ENCODE measurements around the gene TMEM59.

Gene TMEM59

DNA sequence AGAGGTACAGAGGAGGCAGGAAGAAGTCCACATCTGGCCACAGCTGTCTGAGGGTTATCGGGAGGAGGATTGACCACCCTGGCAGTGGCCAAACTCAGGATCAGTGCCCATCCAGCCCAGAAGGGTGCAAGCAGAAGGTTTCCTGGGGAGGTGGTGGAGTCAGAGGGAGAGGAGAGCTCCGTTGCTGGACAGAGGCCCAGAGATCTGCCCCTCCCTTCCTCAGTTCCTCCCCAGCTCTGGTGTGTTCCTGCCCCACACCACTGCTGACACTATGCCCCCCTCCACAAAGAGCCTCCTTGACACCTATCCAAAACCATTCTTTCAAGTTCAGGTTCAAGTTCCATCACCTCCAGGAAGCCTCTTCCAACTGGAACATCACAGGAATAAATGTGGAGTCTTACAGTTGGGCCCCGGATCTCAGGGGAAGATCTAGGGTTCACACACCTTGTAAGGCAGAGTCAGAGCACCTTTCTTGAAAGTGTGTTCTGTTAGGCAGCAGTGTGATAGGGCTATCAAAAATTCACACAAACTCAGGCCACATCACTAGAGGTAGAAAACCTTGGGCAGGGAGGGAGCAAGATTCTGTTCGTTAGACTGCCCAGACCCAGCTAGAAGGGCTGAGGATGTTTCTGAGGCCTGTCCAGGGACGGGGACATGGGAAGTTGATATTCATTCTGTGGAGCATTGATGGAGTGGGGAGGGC, 42.4 kb downstream of the TMEM59 start:
- H4K8ac ChIP-seq (ENCODE audit: low read depth, low read length): no peak overlapping the region
- no peak overlapping the region for H2BK120ac ChIP-seq (ENCODE audit: low read depth, low read length)
- no peak overlapping the region for H3K4ac ChIP-seq (ENCODE audit: low read depth, low read length)
- H2AK5ac ChIP-seq (ENCODE audit: low read length): no peak overlapping the region
- no peak overlapping the region for H4K5ac ChIP-seq (ENCODE audit: low read length)
- no peak overlapping the region for H3K56ac ChIP-seq (ENCODE audit: low read length)
- H3K4me3 ChIP-seq (ENCODE audit: low read length): no peak overlapping the region
- H3K79me2 ChIP-seq (ENCODE audit: control insufficient read depth, insufficient read depth, low read length): no peaks in the 10 kb centered on the region
- H3K9ac ChIP-seq (ENCODE audit: low read length): no peak overlapping the region
- WGBS (ENCODE audit: extremely low coverage, insufficient coverage, low lambda C conversion rate): no CpG with 5 or more reads among the region's 5 CpGs
- H3K36me3 ChIP-seq (ENCODE audit: control insufficient read depth, insufficient read depth, low read length): no peaks in the 10 kb centered on the region
- no peak overlapping the region for H3K4me2 ChIP-seq (ENCODE audit: low read length)
- no peak overlapping the region for H2BK15ac ChIP-seq (replicated peaks; ENCODE audit: low read depth)
- H3K23ac ChIP-seq (ENCODE audit: low read length): no peak overlapping the region
- H3K79me1 ChIP-seq (ENCODE audit: low read length): no peaks in the 10 kb centered on the region
- H3K18ac ChIP-seq (ENCODE audit: low read length): no peak overlapping the region
- H2BK5ac ChIP-seq (ENCODE audit: low read length): no peak overlapping the region
- no peak for DNase-seq
- H3K27ac ChIP-seq (ENCODE audit: low read depth, low read length): no peak overlapping the region
- H3K27me3 ChIP-seq (ENCODE audit: insufficient read depth, low read length, poor library complexity): no peaks in the 10 kb centered on the region
- H3K4me1 ChIP-seq (ENCODE audit: control insufficient read depth, low read depth, low read length): no peaks in the 10 kb centered on the region

DNA sequence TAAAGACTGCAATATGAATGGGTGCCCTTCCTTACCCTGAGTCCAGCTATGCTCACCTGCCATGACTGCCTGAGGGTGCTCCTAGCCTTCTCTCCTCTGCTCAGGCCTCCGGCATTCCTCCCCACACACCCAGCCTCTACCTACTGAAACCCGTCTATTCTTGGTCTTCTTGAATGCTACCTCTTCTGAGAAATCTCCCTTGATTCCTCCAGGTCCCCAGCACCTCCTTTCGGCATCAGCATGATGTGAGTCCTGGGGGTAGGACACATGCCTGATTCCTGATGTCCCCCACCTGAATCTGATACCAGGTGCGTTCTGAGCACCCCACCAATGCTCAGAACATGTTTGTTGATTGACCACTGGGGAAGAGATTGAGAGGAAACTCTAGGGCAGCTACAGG, 43.6 kb downstream of the TMEM59 start:
- Histone ChIP-seq H2BK15ac (replicated peaks; ENCODE audit: low read depth) (no peak overlapping the region), H4K8ac (ENCODE audit: low read depth, low read length) (no peak overlapping the region), H3K27me3 (ENCODE audit: insufficient read depth, low read length, poor library complexity) (no peaks in the 10 kb centered on the region), H3K4me1 (ENCODE audit: control insufficient read depth, low read depth, low read length) (no peaks in the 10 kb centered on the region), H3K18ac (ENCODE audit: low read length) (no peak overlapping the region), H2AK5ac (ENCODE audit: low read length) (no peak overlapping the region), H3K4me3 (ENCODE audit: low read length) (no peak overlapping the region), H3K27ac (ENCODE audit: low read depth, low read length) (no peak overlapping the region), H4K5ac (ENCODE audit: low read length) (no peak overlapping the region), H3K9ac (ENCODE audit: low read length) (no peak overlapping the region), H3K4ac (ENCODE audit: low read depth, low read length) (no peak overlapping the region), H3K36me3 (ENCODE audit: control insufficient read depth, insufficient read depth, low read length) (no peaks in the 10 kb centered on the region), H3K23ac (ENCODE audit: low read length) (no peak overlapping the region), H2BK5ac (ENCODE audit: low read length) (no peak overlapping the region), H3K79me2 (ENCODE audit: control insufficient read depth, insufficient read depth, low read length) (no peaks in the 10 kb centered on the region), H3K79me1 (ENCODE audit: low read length) (no peaks in the 10 kb centered on the region), H2BK120ac (ENCODE audit: low read depth, low read length) (no peak overlapping the region), H3K56ac (ENCODE audit: low read length) (no peak overlapping the region), H3K4me2 (ENCODE audit: low read length) (no peak overlapping the region)
- no CpG with 5 or more reads among the region's 4 CpGs for WGBS (ENCODE audit: extremely low coverage, insufficient coverage, low lambda C conversion rate)
- DNase-seq: no peak

DNA sequence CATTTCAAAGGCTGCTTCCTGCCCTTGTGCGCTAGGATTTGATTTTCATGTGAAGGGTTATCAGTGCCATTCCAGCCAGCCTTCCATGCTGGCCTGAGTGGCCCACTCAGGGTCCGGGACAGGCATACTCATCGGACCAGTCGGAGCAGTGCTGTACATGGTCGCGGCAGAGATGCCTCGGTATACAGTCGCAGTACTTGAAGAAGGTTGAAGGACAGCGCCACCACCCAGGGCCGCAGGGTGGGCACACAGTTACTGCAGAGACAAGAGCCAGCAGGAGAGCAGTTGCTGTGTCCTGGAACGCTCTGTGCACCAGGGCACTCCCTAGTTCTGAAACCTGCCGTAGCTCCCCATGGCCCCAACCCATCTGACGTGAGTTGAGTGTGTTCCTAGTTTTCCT, 44.1 kb downstream of the TMEM59 start:
- no peak overlapping the region for H2BK5ac ChIP-seq (ENCODE audit: low read length)
- H3K27me3 ChIP-seq (ENCODE audit: insufficient read depth, low read length, poor library complexity): no peaks in the 10 kb centered on the region
- no peak overlapping the region for H4K5ac ChIP-seq (ENCODE audit: low read length)
- H3K79me2 ChIP-seq (ENCODE audit: control insufficient read depth, insufficient read depth, low read length): no peaks in the 10 kb centered on the region
- no peak overlapping the region for H3K4ac ChIP-seq (ENCODE audit: low read depth, low read length)
- H3K27ac ChIP-seq (ENCODE audit: low read depth, low read length): no peak overlapping the region
- H3K4me1 ChIP-seq (ENCODE audit: control insufficient read depth, low read depth, low read length): no peaks in the 10 kb centered on the region
- no peak overlapping the region for H3K18ac ChIP-seq (ENCODE audit: low read length)
- no peak overlapping the region for H4K8ac ChIP-seq (ENCODE audit: low read depth, low read length)
- no peak overlapping the region for H3K23ac ChIP-seq (ENCODE audit: low read length)
- H2AK5ac ChIP-seq (ENCODE audit: low read length): no peak overlapping the region
- H3K56ac ChIP-seq (ENCODE audit: low read length): no peak overlapping the region
- H2BK120ac ChIP-seq (ENCODE audit: low read depth, low read length): no peak overlapping the region
- H3K4me3 ChIP-seq (ENCODE audit: low read length): no peak overlapping the region
- no peaks in the 10 kb centered on the region for H3K36me3 ChIP-seq (ENCODE audit: control insufficient read depth, insufficient read depth, low read length)
- no peak overlapping the region for H3K9ac ChIP-seq (ENCODE audit: low read length)
- H2BK15ac ChIP-seq (replicated peaks; ENCODE audit: low read depth): no peak overlapping the region
- H3K4me2 ChIP-seq (ENCODE audit: low read length): no peak overlapping the region
- no peaks in the 10 kb centered on the region for H3K79me1 ChIP-seq (ENCODE audit: low read length)
- DNase-seq: no peak
- no CpG with 5 or more reads among the region's 13 CpGs for WGBS (ENCODE audit: extremely low coverage, insufficient coverage, low lambda C conversion rate)

DNA sequence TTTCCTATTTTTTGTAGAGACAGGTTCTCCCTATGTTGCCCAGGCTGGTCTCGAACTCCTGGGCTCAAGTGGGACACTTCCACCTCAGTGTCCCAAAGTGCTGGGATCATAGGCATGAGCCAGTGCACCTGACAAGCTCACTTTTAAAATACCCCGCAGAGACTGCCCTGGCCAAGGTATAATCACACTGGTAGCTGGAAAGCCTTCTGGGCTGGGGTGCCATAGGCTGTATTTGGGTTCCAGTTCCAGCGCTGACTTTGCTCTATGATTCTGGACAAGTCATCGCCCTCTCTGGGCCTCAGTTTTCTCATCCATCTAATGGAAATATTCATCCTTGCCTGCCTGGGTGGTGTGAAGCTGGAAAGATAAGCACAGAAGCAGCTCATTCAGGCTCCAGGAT, 45.4 kb downstream of the TMEM59 start:
- H4K5ac ChIP-seq (ENCODE audit: low read length): no peak overlapping the region
- H3K4me3 ChIP-seq (ENCODE audit: low read length): no peak overlapping the region
- no peak overlapping the region for H3K23ac ChIP-seq (ENCODE audit: low read length)
- no peak overlapping the region for H2BK120ac ChIP-seq (ENCODE audit: low read depth, low read length)
- no peaks in the 10 kb centered on the region for H3K79me2 ChIP-seq (ENCODE audit: control insufficient read depth, insufficient read depth, low read length)
- no peak overlapping the region for H3K18ac ChIP-seq (ENCODE audit: low read length)
- H3K36me3 ChIP-seq (ENCODE audit: control insufficient read depth, insufficient read depth, low read length): no peaks in the 10 kb centered on the region
- H3K27me3 ChIP-seq (ENCODE audit: insufficient read depth, low read length, poor library complexity): no peaks in the 10 kb centered on the region
- no peak overlapping the region for H3K27ac ChIP-seq (ENCODE audit: low read depth, low read length)
- H3K4me2 ChIP-seq (ENCODE audit: low read length): no peak overlapping the region
- no peak overlapping the region for H2BK5ac ChIP-seq (ENCODE audit: low read length)
- H2AK5ac ChIP-seq (ENCODE audit: low read length): no peak overlapping the region
- no peak overlapping the region for H2BK15ac ChIP-seq (replicated peaks; ENCODE audit: low read depth)
- no peak overlapping the region for H3K9ac ChIP-seq (ENCODE audit: low read length)
- H3K4ac ChIP-seq (ENCODE audit: low read depth, low read length): no peak overlapping the region
- no peak for DNase-seq
- H3K79me1 ChIP-seq (ENCODE audit: low read length): no peaks in the 10 kb centered on the region
- no CpG with 5 or more reads among the region's 4 CpGs for WGBS (ENCODE audit: extremely low coverage, insufficient coverage, low lambda C conversion rate)
- H3K56ac ChIP-seq (ENCODE audit: low read length): no peak overlapping the region
- no peaks in the 10 kb centered on the region for H3K4me1 ChIP-seq (ENCODE audit: control insufficient read depth, low read depth, low read length)
- no peak overlapping the region for H4K8ac ChIP-seq (ENCODE audit: low read depth, low read length)

DNA sequence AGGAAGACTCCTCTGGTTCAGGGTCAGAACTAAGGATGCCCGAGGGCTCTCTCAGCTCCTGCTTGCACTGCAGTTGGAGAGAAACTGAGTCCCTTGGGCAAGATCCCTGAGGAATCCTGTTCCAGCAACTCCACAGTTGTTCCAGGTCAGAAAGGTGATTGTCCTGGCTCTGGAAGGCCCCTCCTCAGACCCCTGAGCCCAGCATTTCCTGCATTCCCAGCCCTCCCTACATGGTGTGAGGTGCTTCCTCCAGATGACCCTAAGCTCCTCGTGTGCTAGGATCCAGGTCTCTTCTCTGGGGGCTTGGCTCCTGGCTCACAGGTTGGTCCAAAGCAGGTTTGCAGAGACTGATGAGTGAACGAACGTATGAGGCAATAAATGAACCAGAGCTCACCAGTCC, 46.5 kb downstream of the TMEM59 start:
- no peaks in the 10 kb centered on the region for H3K27me3 ChIP-seq (ENCODE audit: insufficient read depth, low read length, poor library complexity)

DNA sequence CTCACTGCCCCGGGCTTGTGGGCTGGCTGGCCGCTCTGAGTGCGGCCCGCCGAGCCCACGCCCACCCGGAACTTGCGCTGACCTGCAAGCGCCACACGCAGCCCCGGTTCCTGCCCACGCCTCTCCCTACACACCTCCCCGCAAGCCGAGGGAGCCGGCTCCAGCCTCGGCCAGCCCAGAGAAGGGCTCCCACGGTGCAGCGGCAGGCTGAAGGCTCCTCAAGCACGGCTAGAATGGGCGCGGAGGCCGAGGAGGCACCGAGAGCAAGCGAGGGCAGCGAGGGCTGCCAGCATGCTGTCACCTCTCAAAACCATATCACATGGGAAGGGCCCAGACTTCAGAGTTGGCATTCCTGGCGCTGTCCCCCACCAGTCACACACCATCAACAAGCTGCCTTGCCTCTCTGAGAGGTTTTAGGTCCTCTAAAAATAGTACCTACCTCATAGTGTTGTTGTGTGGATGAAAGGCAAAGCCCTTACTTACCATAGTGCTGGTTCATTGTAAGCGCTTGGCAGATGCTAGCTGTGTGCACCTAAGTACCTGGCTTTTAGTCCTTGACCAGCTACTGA, 48.4 kb downstream of the TMEM59 start:
- Histone ChIP-seq H3K18ac (ENCODE audit: low read length) (no peak overlapping the region), H3K79me2 (ENCODE audit: control insufficient read depth, insufficient read depth, low read length) (no peaks in the 10 kb centered on the region), H3K4me3 (ENCODE audit: low read length) (no peak overlapping the region), H3K27ac (ENCODE audit: low read depth, low read length) (no peak overlapping the region), H4K5ac (ENCODE audit: low read length) (no peak overlapping the region), H4K8ac (ENCODE audit: low read depth, low read length) (no peak overlapping the region), H3K36me3 (ENCODE audit: control insufficient read depth, insufficient read depth, low read length) (no peaks in the 10 kb centered on the region), H3K27me3 (ENCODE audit: insufficient read depth, low read length, poor library complexity) (no peaks in the 10 kb centered on the region), H3K4me1 (ENCODE audit: control insufficient read depth, low read depth, low read length) (no peaks in the 10 kb centered on the region), H2BK120ac (ENCODE audit: low read depth, low read length) (no peak overlapping the region), H2AK5ac (ENCODE audit: low read length) (no peak overlapping the region), H2BK5ac (ENCODE audit: low read length) (no peak overlapping the region), H3K4me2 (ENCODE audit: low read length) (no peak overlapping the region), H3K56ac (ENCODE audit: low read length) (no peak overlapping the region), H3K9ac (ENCODE audit: low read length) (no peak overlapping the region), H3K23ac (ENCODE audit: low read length) (no peak overlapping the region), H2BK15ac (replicated peaks; ENCODE audit: low read depth) (no peak overlapping the region), H3K79me1 (ENCODE audit: low read length) (no peaks in the 10 kb centered on the region), H3K4ac (ENCODE audit: low read depth, low read length) (no peak overlapping the region)
- DNase-seq: no peak
- WGBS (ENCODE audit: extremely low coverage, insufficient coverage, low lambda C conversion rate): no CpG with 5 or more reads among the region's 27 CpGs

More for the DNA sequence above, 46.5 kb downstream of the TMEM59 start:
- Histone ChIP-seq H3K36me3 (ENCODE audit: control insufficient read depth, insufficient read depth, low read length) (no peaks in the 10 kb centered on the region), H2BK5ac (ENCODE audit: low read length) (no peak overlapping the region), H3K4ac (ENCODE audit: low read depth, low read length) (no peak overlapping the region), H3K18ac (ENCODE audit: low read length) (no peak overlapping the region), H3K27ac (ENCODE audit: low read depth, low read length) (no peak overlapping the region), H2BK15ac (replicated peaks; ENCODE audit: low read depth) (no peak overlapping the region), H3K4me3 (ENCODE audit: low read length) (no peak overlapping the region), H3K4me2 (ENCODE audit: low read length) (no peak overlapping the region), H4K5ac (ENCODE audit: low read length) (no peak overlapping the region), H3K56ac (ENCODE audit: low read length) (no peak overlapping the region), H4K8ac (ENCODE audit: low read depth, low read length) (no peak overlapping the region), H3K4me1 (ENCODE audit: control insufficient read depth, low read depth, low read length) (no peaks in the 10 kb centered on the region), H2BK120ac (ENCODE audit: low read depth, low read length) (no peak overlapping the region), H3K79me1 (ENCODE audit: low read length) (no peaks in the 10 kb centered on the region), H3K79me2 (ENCODE audit: control insufficient read depth, insufficient read depth, low read length) (no peaks in the 10 kb centered on the region), H2AK5ac (ENCODE audit: low read length) (no peak overlapping the region), H3K23ac (ENCODE audit: low read length) (no peak overlapping the region), H3K9ac (ENCODE audit: low read length) (no peak overlapping the region)
- DNase-seq: no peak
- no CpG with 5 or more reads among the region's 4 CpGs for WGBS (ENCODE audit: extremely low coverage, insufficient coverage, low lambda C conversion rate)

All from mesendoderm (in vitro differentiated cells).